GM18907 (cell line): ENCODE data around the gene MADCAM1.
"Not testable (repeated sequence)": the region's sequence is repeated elsewhere in the genome, so short reads cannot be mapped to it uniquely, and the experiment has no call there.

Source experiments
- ATAC-seq: cut with Tn5 transposase; IDR thresholded peaks from one replicate; pipeline ENCODE4 v1.9.1; 2021; ENCODE audit warnings: mild to moderate bottlenecking, moderate library complexity; ENCODE audit not compliant: unreplicated experiment

Gene MADCAM1

DNA sequence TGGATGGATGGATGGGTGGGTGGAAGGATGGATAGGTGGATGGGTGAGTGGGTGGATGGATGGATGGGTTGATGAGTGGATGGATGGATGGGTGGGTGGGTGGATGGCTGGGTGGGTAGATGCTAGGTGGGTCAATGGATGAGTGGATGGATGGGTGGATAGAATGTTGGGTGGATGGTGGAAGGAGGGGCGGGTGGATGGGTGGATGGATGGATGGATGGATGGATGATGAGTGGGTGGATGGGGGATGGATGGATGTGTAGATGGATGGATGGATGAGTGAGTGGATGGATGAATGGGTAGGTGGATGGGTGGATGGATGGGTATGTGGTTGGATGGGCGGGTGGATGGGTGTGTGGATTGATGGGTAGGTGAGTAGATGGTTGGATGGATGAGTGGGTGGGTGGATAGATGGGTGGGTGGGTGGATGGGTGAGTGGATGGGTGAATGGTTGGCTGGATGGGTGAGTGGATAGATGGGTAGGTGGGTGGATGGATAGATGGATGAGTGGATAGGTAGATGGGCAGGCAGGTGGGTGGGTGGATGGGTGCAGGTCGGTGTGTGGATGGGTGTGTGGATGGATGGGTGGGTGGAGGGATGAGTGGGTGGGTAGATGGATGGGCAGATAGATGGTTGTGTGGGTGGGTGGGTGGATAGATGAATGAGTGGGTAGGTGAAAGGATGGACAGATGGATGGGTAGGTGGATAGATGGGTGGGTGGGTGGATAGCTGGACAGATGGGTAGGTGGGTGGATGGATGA is 31.1 kb upstream of the MADCAM1 start:
- no peak for ATAC-seq

DNA sequence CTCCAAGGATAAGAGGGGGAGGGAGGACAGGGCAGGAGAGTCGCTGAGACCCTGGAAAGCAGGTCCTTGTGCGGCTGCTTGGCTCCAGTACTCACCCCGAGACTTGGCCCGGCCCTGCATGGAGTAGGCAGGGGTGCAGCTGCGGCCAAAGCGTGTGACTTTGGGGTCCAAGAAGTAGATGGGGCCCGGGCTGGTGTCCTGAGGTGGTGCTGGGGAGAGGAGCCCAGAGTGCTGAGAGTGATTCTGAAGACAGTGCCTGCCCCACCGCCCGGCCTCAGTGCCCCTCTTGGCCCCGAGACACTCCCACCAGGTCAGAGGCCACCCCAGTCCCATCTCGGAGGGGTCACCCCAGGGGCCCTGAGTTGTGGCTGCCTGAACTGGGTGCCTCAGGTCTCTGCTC is 28.7 kb upstream of the MADCAM1 start:
- ATAC-seq = no peak

DNA sequence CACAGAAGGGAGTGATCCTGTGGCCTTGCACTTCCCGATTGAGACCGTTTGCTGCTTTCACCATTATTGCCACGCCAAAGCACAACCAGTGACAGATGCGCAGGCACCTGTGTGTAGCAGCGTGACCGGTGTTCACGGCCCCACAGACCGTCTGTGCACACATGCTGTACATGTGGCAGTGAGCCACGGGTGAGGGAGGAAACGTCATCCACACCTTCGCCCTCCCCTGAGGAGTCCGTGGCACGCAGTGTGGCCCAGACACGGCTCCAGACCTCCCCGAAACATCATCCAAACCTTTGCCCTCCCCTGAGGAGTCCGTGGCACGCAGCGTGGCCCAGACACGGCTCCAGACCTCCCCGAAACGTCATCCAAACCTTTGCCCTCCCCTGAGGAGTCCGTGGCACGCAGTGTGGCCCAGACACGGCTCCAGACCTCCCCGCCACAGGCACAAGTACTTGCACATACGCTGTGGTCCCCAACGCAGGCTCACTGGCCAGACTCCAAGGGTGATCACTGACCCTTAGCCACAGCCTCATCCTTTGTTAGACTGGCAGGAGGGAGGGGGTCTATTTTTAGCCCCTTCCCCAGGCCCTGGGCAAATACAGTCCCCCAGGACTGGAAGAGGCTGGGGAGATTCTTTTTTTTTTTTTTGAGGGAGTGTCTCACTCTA is 27.6 kb upstream of the MADCAM1 start:
- no peak for ATAC-seq

DNA sequence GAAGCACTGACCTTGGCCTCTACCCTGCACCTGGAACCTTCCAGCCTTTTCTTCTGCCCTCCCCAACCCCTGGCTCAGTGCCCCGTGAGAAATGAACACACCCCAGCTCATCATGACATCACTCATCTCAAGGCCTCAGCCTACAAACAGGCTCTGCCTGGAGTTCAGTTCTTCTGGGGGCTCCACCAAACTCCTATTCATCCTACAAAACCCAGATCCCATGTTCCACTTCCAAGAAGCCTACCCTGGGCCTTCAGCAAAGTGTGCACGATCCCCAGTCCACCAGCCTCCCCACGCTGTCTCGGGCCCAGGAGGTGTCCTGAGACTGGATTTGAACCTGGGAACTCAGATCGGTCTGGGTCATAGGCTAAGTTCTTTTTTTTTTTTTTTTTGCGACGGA is 26.5 kb upstream of the MADCAM1 start:
- ATAC-seq = no peak

DNA sequence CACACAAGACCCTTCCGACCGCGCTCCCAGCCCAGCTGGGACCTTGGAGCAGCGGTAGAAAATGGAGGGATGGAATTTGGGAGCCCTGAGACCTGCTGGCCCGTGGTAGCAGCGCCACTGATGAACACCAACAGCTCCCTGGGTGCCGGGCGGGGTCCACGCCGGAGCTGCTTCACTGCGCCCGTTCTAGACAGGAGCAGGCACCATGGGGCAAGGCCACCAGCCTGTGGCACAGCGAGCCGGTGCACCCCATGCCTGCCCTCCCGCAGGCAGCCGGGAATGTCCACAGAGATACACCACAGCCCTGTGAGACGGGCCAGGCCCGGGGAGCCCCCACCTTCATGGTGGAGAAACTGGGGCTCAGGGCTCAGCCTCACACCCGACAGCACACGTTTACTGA is 25.6 kb upstream of the MADCAM1 start:
- ATAC-seq = no peak

DNA sequence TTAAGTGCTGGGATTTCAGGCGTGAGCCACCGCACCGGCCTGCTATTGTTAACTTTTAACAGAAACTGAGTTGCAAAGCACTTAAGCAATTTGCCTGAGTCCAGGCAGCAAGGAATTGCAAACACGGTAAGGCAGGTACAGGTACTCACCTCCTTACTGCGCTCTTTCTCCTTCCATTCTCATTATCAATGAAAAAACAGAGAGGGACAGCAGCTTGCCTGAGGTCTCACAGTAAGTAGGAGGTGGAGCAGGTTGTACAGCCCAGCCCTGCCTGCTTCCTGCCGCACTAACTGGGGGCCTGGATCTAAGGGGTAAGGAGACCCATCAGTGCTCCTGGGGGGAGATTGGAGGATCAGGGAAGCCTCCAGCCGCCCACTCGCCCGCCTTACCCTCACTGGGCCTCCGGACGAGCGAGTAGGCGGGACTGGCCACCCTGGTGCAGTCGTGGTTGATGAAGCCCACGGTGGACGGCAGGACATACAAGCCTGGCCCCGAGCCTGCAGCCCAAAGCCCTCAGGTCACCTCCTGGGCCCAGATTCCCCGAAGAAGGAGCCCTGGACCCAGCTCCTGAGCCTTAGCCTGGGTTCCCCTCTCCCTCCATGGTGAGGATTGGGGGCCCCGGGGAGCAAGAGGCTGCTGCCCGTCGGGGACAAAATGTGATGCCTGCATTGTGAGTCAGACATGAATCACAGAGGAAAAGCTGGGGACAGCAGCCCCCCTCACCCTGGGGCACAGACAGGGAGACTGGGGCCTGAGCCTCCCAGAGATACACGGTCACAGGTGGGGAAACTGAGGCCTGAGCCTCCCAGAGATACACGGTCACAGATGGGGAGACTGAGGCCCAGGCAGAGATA is 24.1 kb upstream of the MADCAM1 start:
- ATAC-seq = no peak

DNA sequence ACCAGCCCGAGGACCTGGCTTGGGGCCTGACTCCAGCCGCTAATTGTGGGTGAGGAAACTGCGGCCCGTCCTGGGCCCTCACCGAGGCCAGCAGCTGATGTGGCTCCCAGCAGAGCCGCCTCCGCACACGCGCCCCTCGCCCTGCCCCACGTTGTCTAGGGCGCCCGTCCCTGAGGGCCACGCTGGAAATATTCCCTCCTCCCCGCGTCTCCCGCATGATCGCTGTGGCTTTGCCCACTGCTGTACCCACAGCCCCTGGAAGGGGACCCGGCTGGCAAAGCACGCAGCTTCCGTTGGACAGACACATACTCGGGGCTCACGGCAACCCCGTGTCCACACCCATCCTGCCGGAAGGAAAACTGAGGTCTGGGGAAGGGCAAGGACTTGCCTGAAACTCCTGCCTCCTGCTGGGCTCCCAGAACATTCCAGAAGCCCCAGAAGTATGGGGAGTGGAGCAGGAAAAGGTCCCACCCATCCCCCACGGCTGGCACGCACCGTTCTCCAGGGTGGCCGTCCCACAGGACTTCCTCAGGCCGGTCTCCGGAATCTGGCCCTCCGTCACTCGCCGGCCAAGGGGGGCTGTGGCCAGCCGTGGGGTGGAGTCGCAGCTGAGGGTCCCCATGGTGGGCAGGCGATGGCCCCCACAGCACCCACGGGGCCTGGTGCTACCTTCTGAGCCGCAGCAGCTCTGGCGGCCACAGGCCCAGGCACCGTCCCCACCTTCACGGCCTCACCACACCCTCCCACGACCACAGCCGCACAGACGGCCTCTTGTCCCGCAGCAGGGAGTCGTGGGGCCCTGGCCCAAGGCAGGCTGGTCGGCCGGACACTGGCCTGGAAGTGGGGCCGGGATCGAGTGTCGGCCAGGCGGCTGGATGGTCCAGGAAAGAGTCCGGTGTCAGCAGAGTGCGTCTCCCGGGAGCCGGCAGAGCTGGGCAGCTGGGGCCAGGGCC is 21.9 kb upstream of the MADCAM1 start:
- ATAC-seq = no peak

DNA sequence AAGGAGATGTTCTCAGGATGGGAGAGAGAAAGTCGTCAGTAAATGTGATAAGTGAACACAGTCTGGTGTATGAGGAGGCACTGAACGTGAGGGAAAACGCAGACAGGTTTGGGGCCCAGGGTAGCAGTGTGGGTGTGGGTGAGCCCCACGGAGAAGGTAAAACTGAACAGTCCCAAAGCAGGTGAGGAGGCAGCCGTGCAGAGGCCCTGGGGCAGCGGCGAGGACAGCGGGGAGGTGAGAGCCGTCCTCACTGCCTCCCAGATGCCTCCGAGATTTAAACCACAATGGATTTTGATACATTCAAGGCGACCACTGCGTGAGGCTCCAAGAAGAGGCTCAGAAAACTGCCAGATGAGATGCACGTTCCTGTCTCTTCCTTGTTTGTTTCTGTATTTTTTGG is 20.9 kb upstream of the MADCAM1 start:
- ATAC-seq = no peak

DNA sequence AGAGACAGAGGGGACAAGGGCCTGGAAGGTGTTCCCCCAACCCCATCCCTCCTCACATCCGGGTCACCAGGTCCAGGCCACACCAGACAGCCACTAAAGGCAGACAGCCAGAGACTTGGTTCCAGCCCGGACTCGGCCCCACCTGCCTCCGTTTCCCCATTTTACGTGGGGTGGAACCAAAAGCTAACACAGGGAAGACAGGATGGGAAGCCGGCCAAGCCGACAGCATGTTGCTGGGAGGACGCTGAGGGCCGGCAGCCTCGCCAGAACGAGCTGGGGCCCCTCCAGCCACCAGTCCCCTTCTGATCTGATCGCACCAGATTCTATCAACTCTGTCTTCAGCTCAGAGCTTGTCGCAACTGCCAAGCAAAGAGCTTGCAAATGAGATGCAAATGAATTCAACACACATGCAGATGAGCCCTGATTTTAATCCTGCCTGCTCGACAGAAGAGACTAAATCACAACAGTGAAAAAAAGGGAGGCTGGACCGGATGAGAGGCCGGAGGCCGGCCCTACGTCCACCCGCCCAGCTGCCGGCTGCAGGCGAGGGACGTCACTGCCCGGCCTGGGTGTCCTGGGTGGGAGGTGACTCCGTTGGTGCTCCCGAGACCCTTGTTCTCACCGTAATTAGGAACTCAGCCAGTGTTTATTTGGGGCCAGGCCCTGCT is 17.9 kb upstream of the MADCAM1 start:
- no peak for ATAC-seq

DNA sequence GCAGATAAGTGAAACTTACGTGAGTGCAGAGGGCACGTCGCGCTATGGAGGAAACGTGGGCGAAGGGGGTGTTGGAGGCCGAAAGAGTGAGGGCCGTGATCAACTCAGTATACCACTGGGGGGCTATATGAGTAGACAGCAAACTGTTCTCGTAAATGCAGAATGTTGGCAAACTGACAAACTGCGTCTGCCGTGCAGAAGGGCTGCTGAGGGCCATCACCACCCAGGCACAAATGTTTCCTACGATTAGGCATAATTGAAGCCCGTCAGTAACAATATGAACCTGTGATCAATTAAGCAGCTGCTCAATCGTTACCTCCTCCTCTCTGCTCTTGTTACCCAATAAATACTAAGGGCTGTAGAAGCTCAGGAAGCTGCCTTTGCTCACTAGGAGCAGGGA is 17.3 kb upstream of the MADCAM1 start:
- ATAC-seq = no peak

DNA sequence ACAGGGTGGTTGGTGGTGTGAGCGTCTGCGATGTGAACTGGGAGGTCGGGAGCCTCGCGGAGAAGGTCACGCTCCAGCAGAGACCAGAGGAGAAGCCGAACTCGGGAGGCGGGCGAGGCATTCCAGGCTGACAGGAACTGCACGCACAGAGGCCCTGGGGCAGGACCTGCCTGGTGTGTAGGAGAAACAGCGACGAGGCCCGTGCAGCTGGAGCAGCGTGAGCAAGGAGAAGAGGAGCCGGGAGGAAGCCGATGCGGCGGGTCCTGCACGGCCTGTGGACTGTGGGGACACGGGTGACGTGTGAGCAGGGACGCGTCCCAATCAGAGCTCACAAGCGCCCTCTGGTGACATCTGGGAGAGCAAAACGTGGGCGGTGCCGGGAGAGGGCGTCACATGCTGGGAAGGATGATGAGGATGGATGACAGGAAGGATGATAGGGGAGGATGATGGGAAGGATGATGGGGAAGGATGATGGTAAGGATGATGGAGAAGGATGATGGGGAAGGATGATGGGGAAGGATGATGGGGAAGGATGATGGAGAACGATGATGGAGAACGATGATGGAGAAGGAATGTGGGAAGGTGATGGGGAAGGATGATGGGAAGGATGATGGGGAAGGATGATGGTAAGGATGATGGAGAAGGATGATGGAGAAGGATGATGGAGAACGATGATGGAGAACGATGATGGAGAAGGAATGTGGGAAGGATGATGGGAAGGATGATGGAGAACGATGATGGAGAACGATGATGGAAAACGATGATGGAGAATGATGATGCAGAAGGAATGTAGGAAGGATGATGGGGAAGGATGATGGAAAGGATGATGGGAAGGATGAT is 16.1 kb upstream of the MADCAM1 start:
- no peak for ATAC-seq

DNA sequence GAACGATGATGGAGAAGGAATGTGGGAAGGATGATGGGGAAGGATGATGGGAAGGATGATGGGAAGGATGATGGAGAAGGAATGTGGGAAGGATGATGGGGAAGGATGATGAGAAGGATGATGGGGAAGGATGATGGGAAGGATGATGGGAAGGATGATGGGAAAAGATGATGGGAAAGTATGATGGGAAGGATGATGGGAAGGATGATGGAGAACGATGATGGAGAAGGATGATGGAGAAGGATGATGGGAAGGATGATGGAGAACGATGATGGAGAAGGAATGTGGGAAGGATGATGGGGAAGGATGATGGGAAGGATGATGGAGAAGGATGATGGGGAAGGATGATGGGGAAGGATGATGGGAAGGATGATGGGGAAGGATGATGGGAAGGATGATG is 15.2 kb upstream of the MADCAM1 start:
- ATAC-seq = not testable (repeated sequence)

DNA sequence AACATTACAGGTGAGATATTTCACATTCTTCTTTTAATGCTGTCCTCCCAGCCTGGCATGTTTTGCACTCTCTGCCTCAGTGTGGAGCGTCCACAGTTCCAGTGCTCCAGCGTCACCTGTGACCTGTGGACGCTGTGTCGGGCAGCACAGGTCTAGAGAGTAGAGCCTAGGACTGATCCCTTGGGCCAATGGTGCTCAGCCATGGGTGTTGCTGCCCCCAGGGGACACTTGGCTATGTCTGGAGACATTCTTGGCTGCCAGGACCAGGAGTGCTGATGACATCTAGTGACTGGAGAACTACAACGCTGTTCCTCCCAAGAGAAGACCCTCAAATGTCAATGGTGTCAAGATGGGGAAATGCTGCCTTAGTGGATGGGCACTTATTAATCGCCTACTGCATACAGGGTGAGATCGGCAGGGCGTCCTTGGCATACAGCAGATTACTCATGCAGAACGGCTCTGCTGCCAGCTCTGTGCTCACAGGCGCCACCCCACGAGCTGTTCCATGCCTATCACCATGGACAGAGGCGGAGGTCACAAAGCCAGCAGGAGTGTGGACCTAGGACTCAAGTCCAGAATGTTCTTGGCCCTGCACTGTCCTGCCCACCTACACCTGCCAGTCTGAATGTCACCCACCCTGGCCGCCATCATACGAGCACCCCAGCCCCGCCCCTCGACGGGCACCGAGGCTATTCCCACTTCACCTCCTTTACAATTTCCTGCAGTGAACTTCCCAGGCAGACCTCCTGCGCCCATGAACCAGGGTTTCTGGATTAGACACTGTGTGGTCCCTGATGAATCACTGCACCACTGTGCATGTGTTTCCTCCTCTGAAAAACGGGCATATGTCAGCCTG is 13.9 kb upstream of the MADCAM1 start:
- ATAC-seq = no peak

DNA sequence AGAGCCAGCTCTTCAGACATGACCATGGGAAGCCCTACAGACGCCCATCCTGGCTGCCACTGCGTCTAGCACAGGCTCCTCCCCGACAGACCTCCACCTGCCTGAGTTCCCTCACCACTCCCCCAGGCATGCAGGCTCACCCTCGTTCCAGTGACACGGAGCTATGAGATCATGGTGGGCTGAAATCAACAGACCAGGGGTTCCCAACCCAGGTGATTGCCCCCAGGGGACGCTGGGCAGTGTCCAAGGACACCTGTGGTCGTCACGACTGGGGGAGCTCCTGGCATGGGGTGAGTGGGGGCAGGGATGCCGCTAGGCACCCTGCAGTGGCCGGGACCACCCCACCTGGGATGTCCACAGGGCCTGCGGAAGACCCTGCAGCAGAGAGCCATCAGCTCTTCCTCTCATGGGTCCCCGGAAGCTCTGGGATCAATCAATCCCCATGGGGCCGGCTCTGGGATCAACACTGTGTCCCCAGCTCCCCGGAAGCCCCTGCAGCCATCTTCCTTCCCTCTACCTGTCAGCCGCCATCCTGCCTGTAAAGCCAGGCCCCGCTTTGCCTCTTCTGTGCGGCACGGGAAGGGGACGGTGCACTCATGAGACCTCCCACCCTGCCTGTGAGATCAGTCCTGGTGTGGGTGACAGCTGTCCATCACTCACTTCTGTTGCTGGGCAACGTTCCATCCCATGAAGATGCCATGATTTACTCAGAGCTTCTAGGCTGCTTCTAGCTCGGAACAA is 12.8 kb upstream of the MADCAM1 start:
- no peak for ATAC-seq

DNA sequence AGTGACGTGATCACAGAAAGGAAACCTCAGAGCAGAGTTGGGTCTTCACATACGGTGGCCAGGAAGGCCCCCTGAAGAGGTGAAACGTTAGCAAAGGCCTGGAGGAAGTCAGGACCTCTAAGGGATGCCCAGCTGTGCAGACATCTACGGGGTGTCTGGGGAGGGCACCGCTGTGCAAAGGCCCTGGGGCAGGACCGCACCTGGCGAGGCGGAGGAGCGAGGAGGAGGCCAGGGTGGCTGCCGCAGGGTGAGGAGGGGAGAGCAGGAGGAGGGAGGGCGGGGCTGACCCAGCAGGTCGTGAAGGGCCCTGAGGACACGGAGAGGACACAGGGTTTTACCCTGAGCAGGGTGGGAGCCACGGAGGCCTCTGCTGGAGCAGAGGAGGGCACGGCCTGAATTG is 11.8 kb upstream of the MADCAM1 start:
- ATAC-seq = no peak

DNA sequence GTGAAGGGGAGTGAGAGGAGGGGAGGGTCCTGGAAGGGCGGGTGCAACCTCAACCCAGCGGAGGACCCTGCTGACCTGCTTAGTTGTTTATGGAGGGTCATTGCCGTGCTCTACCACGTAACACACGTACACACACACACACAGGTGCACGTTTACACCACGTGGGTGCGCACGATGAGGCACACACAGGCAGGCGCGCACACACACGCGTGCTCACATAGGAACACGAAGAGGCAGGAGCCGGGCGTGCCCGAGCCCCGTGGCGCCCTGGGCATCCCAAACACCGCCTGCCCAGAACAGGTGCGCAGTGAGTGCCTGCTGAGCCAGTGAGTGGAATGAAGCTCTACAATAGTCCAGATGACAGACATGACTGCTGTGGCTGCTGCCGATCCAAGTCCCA is 11.2 kb upstream of the MADCAM1 start:
- no peak for ATAC-seq

DNA sequence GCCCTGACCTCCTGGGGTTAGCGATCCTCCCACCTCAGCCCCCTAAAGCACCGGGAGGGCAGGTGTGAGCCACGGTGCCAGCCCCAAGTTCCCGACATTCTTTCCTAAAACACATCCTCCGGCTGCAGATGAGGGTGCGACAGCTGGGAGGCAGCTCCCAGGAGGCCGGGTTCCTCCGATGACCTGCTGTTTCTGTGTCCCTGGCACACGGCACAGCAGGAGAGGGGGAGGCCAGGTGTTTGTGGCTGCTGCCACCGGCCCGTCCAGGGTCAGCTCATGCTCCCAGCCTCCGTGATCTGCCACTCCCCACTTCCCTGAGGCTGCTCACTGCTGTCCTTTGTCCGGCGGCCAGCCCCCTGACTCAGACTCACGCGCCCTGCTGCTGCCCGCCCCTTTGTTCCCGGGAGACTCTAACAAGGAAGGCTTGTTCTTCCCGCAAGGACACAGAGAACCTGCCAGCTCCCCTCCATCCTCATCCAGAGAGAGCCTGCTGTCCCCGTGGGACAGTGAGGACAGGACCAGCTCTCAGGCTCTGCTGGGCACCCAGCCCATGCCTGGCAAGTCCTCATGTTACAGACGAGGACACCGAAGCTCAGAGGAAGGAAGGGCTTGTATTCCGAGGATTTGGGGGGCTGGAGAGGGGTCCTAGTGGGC is 10.6 kb upstream of the MADCAM1 start:
- no peak for ATAC-seq
